Activated naive CD8-positive, alpha-beta T cell (primary cell): ENCODE measurements around the gene COX6A2.

Experiments used
- H3K27ac Mint-ChIP-seq: one replicate; pipeline ENCODE4 v1.8.0; 2021; ENCODE audit warnings: mixed read lengths
- H3K27me3 Mint-ChIP-seq: one replicate; pipeline ENCODE4 v1.8.0; 2021; ENCODE audit warnings: mixed read lengths
- H3K36me3 Mint-ChIP-seq: one replicate; pipeline ENCODE4 v1.8.0; 2021; ENCODE audit warnings: mixed read lengths
- H3K4me1 Mint-ChIP-seq: one replicate; pipeline ENCODE4 v1.8.0; 2021; ENCODE audit warnings: low read depth, mixed read lengths
- H3K4me3 Mint-ChIP-seq: one replicate; pipeline ENCODE4 v1.8.0; 2021; ENCODE audit warnings: mild to moderate bottlenecking, mixed read lengths
- H3K9me3 Mint-ChIP-seq: one replicate; pipeline ENCODE4 v1.8.0; 2021; ENCODE audit warnings: low read depth, mixed read lengths

The COX6A2 gene

GRCh38 chr16:31467151-31467773 is 39.1 kb upstream of the COX6A2 start:
- H3K36me3 Mint-ChIP-seq: peaks cover 9% of the 10 kb centered on the region
- no peak overlapping the region for H3K27ac Mint-ChIP-seq
- no peak overlapping the region for H3K4me3 Mint-ChIP-seq
- no peaks in the 10 kb centered on the region for H3K9me3 Mint-ChIP-seq
- H3K4me1 Mint-ChIP-seq: peaks cover 11% of the 10 kb centered on the region
- H3K27me3 Mint-ChIP-seq: peaks cover 4% of the 10 kb centered on the region

- Mint-ChIP-seq H3K9me3 (no peaks in the 10 kb centered on the region), H3K27me3 (peaks cover 4% of the 10 kb centered on the region), H3K27ac (no peak overlapping the region), H3K4me1 (peaks cover 11% of the 10 kb centered on the region), H3K36me3 (peaks cover 9% of the 10 kb centered on the region), H3K4me3 (no peak overlapping the region)
Observed at GRCh38 chr16:31466381-31466841, 38.3 kb upstream of the COX6A2 start.

- Mint-ChIP-seq H3K27me3 (no peaks in the 10 kb centered on the region), H3K36me3 (peaks cover 9% of the 10 kb centered on the region), H3K27ac (no peak overlapping the region), H3K4me1 (peaks cover 12% of the 10 kb centered on the region), H3K4me3 (no peak overlapping the region), H3K9me3 (no peaks in the 10 kb centered on the region)
Observed at GRCh38 chr16:31465788-31466370, 37.7 kb upstream of the COX6A2 start.

- Mint-ChIP-seq H3K27me3 (no peaks in the 10 kb centered on the region), H3K4me1 (peaks cover 21% of the 10 kb centered on the region), H3K27ac (no peak overlapping the region), H3K9me3 (no peaks in the 10 kb centered on the region), H3K36me3 (peaks cover 9% of the 10 kb centered on the region), H3K4me3 (no peak overlapping the region)
Observed at GRCh38 chr16:31464781-31465260, 36.7 kb upstream of the COX6A2 start.

- Mint-ChIP-seq H3K27ac (no peak overlapping the region), H3K36me3 (peaks cover 9% of the 10 kb centered on the region), H3K27me3 (no peaks in the 10 kb centered on the region), H3K4me3 (no peak overlapping the region), H3K4me1 (peaks cover 22% of the 10 kb centered on the region), H3K9me3 (no peaks in the 10 kb centered on the region)
Observed at GRCh38 chr16:31464348-31464769, 36.2 kb upstream of the COX6A2 start.

- H3K27ac Mint-ChIP-seq: no peak overlapping the region
- H3K36me3 Mint-ChIP-seq: peaks cover 9% of the 10 kb centered on the region
- H3K9me3 Mint-ChIP-seq: no peaks in the 10 kb centered on the region
- peaks cover 25% of the 10 kb centered on the region for H3K4me1 Mint-ChIP-seq
- H3K4me3 Mint-ChIP-seq: no peak overlapping the region
- no peaks in the 10 kb centered on the region for H3K27me3 Mint-ChIP-seq
Observed at GRCh38 chr16:31461921-31462804, 34.0 kb upstream of the COX6A2 start.

GRCh38 chr16:31461201-31461920 is 33.2 kb upstream of the COX6A2 start:
- H3K4me3 Mint-ChIP-seq: peak overlapping the region; percentile 27
- H3K27ac Mint-ChIP-seq: no peak overlapping the region
- H3K36me3 Mint-ChIP-seq: peaks cover 6% of the 10 kb centered on the region
- no peaks in the 10 kb centered on the region for H3K27me3 Mint-ChIP-seq
- peaks cover 28% of the 10 kb centered on the region for H3K4me1 Mint-ChIP-seq
- no peaks in the 10 kb centered on the region for H3K9me3 Mint-ChIP-seq

GRCh38 chr16:31460582-31461002 is 32.4 kb upstream of the COX6A2 start:
- Mint-ChIP-seq H3K4me1 (peaks cover 34% of the 10 kb centered on the region), H3K4me3 (peak overlapping the region; percentile 90), H3K36me3 (peaks cover 6% of the 10 kb centered on the region), H3K27ac (no peak overlapping the region), H3K27me3 (no peaks in the 10 kb centered on the region), H3K9me3 (no peaks in the 10 kb centered on the region)

- Mint-ChIP-seq H3K27me3 (no peaks in the 10 kb centered on the region), H3K4me1 (peaks cover 41% of the 10 kb centered on the region), H3K9me3 (no peaks in the 10 kb centered on the region), H3K36me3 (peaks cover 6% of the 10 kb centered on the region), H3K4me3 (peak overlapping the region; percentile 95), H3K27ac (peak overlapping the region; percentile 94)
Observed at GRCh38 chr16:31459687-31460581, 31.8 kb upstream of the COX6A2 start.

GRCh38 chr16:31458844-31459686 is 30.9 kb upstream of the COX6A2 start, which contains the start of gene ARMC5:
Gene ARMC5 (plus strand): TSS chr16:31459501. CDS start chr16:31459525, 24 bp downstream.
- Mint-ChIP-seq H3K9me3 (no peaks in the 10 kb centered on the region), H3K36me3 (peaks cover 6% of the 10 kb centered on the region), H3K27me3 (no peaks in the 10 kb centered on the region), H3K4me1 (peaks cover 42% of the 10 kb centered on the region), H3K27ac (peak within 1 kb of the TSS; percentile 94), H3K4me3 (peak within 1 kb of the TSS; percentile 95)

- peaks cover 2% of the 10 kb centered on the region for H3K36me3 Mint-ChIP-seq
- no peaks in the 10 kb centered on the region for H3K27me3 Mint-ChIP-seq
- H3K4me1 Mint-ChIP-seq: peaks cover 48% of the 10 kb centered on the region
- H3K9me3 Mint-ChIP-seq: no peaks in the 10 kb centered on the region
- peak overlapping the region; percentile 95 for H3K4me3 Mint-ChIP-seq
- H3K27ac Mint-ChIP-seq: peak overlapping the region; percentile 94
Observed at GRCh38 chr16:31458073-31458843, 30.1 kb upstream of the COX6A2 start.

- Mint-ChIP-seq H3K27ac (peak overlapping the region; percentile 61), H3K9me3 (no peaks in the 10 kb centered on the region), H3K4me1 (peaks cover 53% of the 10 kb centered on the region), H3K36me3 (no peaks in the 10 kb centered on the region), H3K4me3 (peak overlapping the region; percentile 95), H3K27me3 (no peaks in the 10 kb centered on the region)
Observed at GRCh38 chr16:31456988-31457360, 28.8 kb upstream of the COX6A2 start.
